CD4-positive, alpha-beta T cell (primary cell): ENCODE results near the gene MAP7D1. TPM values are rescaled to one million over a fixed set of nuclear protein-coding genes. Genes with fewer than 3 reads are reported as not detected.

Source experiments
- ATAC-seq: fragments of 200-7000 bp; cut with Tn5 transposase; one replicate; pipeline ENCODE4 v1.10.0; 2022; ENCODE audit warnings: mild to moderate bottlenecking; ENCODE audit not compliant: poor library complexity
- CTCF ChIA-PET: fragments of 350-600 bp; sonication (Branson Sonifier 250); formaldehyde crosslinking; loops from one replicate; lab custom pipeline; 2021; ENCODE audit warnings: antibody characterized with exemption, inconsistent platforms; lab: Charles Lee
- POLR2A ChIA-PET: fragments of 350-600 bp; sonication (Branson Sonifier 250); formaldehyde crosslinking; loops from one replicate; lab custom pipeline; 2021; ENCODE audit warnings: antibody characterized with exemption, inconsistent platforms; lab: Charles Lee
- DNase-seq, 14 experiments: peaks; one replicate each; pipeline ENCODE4 v3.0.0-alpha.2; 2013 to 2020; ENCODE audit warnings: mixed read lengths in 2 of 14
- H3K27ac ChIP-seq, 2 donors: one replicate each; pipeline versions ENCODE4 v1.5.1 to v1.7.0; 2013; ENCODE audit warnings: low read length in 2 of 2, low read depth in 1 of 2, mild to moderate bottlenecking in 1 of 2
- H3K27me3 ChIP-seq, 2 experiments: 1 replicate in 1 of 2; 2 replicates in 1 of 2; pipeline versions ENCODE4 v1.6.1 to v1.7.0; 2013; ENCODE audit warnings: low read length in 2 of 2, control low read depth in 1 of 2, mild to moderate bottlenecking in 1 of 2, moderate library complexity in 1 of 2; ENCODE audit not compliant: insufficient read depth in 2 of 2, control insufficient read depth in 1 of 2
- H3K36me3 ChIP-seq: one replicate; pipeline ENCODE4 v1.6.1; 2013; ENCODE audit warnings: low read length, control low read depth; ENCODE audit not compliant: insufficient read depth
- H3K4me1 ChIP-seq: one replicate; pipeline ENCODE4 v1.6.1; 2013; ENCODE audit warnings: low read length, control low read depth; ENCODE audit not compliant: insufficient read depth
- H3K4me3 ChIP-seq: one replicate; pipeline ENCODE4 v1.5.1; 2013; ENCODE audit warnings: mild to moderate bottlenecking, low read length, moderate library complexity
- H3K9me3 ChIP-seq, 2 experiments: 1 replicate in 1 of 2; 2 replicates in 1 of 2; pipeline versions ENCODE4 v1.6.1 to v1.7.0; 2013; ENCODE audit warnings: low read length in 2 of 2, mild to moderate bottlenecking in 2 of 2, control low read depth in 1 of 2, moderate library complexity in 1 of 2; ENCODE audit not compliant: control insufficient read depth in 1 of 2, insufficient read depth in 1 of 2
- H3K27ac Mint-ChIP-seq: one replicate; pipeline ENCODE4 v1.8.0; 2020; ENCODE audit warnings: mixed read lengths
- H3K27me3 Mint-ChIP-seq: one replicate; pipeline ENCODE4 v1.8.0; 2021; ENCODE audit warnings: mixed read lengths
- H3K36me3 Mint-ChIP-seq: one replicate; pipeline ENCODE4 v1.8.0; 2021; ENCODE audit warnings: low read depth, mixed read lengths
- H3K4me1 Mint-ChIP-seq: one replicate; pipeline ENCODE4 v1.8.0; 2021; ENCODE audit warnings: low read depth, mixed read lengths
- H3K4me3 Mint-ChIP-seq: one replicate; pipeline ENCODE4 v1.8.0; 2020; ENCODE audit warnings: mild to moderate bottlenecking, mixed read lengths
- H3K9me3 Mint-ChIP-seq: one replicate; pipeline ENCODE4 v1.8.0; 2020; ENCODE audit warnings: mixed read lengths
- CTCF ChIP-seq: fragments of 200-600 bp; IDR thresholded peaks from one replicate; pipeline ENCODE4 v1.8.0; 2022; ENCODE audit warnings: antibody characterized with exemption, mild to moderate bottlenecking
- intact Hi-C, 2 experiments: fragments of 100-400 bp; cut with DNase I in 1 of 2; cut with micrococcal nuclease in 1 of 2; formaldehyde crosslinking; loops; one replicate each; pipeline versions ENCODE4 v1.15.1 to v1.9.0; 2023 to 2025; cut with DNase I, micrococcal nuclease
- total RNA-seq, 174 experiments: library from RNA in 2 of 174; stranded (reverse) in 2 of 174; gene quantifications; one replicate each; pipeline ENCODE4 v1.2.3 and lab custom pipeline; 2021 to 2026

MAP7D1 gene
- total RNA-seq, 2 experiments from 2014 or later = 156 to 163 TPM

DNA sequence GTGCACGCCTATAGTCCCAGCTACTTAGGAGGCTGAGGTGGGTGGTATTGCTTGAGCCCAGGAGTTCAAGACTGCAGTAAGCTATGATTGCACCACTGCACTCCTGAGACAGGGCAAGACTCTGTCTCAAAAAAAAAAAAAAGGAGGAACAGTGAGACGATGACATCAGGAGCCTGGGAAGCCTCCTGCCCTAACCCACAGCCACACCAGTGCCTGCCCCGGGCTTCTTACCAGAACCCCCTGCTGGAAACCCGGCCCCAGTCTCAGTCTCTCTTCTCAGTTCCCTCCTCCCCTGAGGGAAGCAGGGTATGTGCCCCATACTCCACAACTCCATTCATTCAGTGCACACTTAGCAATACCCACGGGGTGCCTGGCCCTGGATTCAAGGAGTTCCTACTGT lies 40.0 kb upstream of the MAP7D1 start:
- no peaks in the 10 kb centered on the region for H3K36me3 Mint-ChIP-seq

DNA sequence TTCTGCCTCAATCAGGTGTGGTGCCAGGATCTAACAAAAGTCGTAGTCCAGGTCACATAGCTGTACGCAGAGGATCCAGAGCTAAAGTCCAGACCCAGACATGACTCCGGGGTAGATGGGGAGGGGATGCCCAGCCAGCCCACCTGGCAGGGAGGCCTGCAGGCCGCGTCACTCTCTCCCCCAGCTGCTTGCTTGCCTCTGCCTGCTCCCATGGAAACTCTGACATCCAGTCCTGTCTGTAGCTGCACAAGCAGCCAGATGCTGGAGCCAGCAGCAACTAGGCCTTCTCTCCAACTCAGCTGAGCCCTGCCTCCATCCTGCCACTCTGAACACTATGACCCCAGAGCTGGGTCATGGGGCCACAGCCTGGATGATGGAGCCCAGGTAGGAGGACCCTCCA lies 39.1 kb upstream of the MAP7D1 start:
- TF ChIP-seq CTCF = no peak
- ChIA-PET CTCF (no interaction called here), POLR2A (no interaction called here)
- Mint-ChIP-seq H3K9me3 (no peaks in the 10 kb centered on the region), H3K4me1 (peaks cover 6% of the 10 kb centered on the region), H3K27me3 (peaks cover 12% of the 10 kb centered on the region), H3K4me3 (no peak overlapping the region), H3K36me3 (no peaks in the 10 kb centered on the region), H3K27ac (no peak overlapping the region)
- ATAC-seq = no peak
- H3K4me1 ChIP-seq = no peaks in the 10 kb centered on the region
- no peak overlapping the region for H3K4me3 ChIP-seq
- no peaks in the 10 kb centered on the region for H3K9me3 ChIP-seq
- intact Hi-C loops = no loop called here
- H3K27me3 ChIP-seq = peaks cover 0 to 2% of the 10 kb centered on the region in 2 experiments
- no peak for DNase-seq
- no peak overlapping the region for H3K27ac ChIP-seq
- no peaks in the 10 kb centered on the region for H3K36me3 ChIP-seq

More for the DNA sequence above, 40.0 kb upstream of the MAP7D1 start:
- Mint-ChIP-seq H3K9me3 (no peaks in the 10 kb centered on the region), H3K4me1 (peaks cover 13% of the 10 kb centered on the region), H3K27ac (no peak overlapping the region), H3K4me3 (no peak overlapping the region), H3K27me3 (peaks cover 8% of the 10 kb centered on the region)
- CTCF ChIA-PET = no interaction called here
- ATAC-seq (no peak), DNase-seq (no peak)
- H3K27me3 ChIP-seq = no peaks in the 10 kb centered on the region
- H3K27ac ChIP-seq = no peak overlapping the region
- intact Hi-C loops = no loop called here
- H3K4me3 ChIP-seq = no peak overlapping the region
- TF ChIP-seq CTCF = no peak
- H3K4me1 ChIP-seq = no peaks in the 10 kb centered on the region
- POLR2A ChIA-PET = no interaction called here
- H3K36me3 ChIP-seq = no peaks in the 10 kb centered on the region
- H3K9me3 ChIP-seq = no peaks in the 10 kb centered on the region

- peaks cover 3% of the 10 kb centered on the region for H3K4me1 ChIP-seq
- DNase-seq = no peak
- no peak overlapping the region for H3K4me3 ChIP-seq
- ChIA-PET POLR2A (interaction anchor here (0.8 kb wide), 1 partner anchor 10 kb away, joined by 3 read pairs; no protein-coding TSS in a partner anchor), CTCF (interaction anchor here (0.7 to 1.5 kb wide), 2 partner anchors 16 to 18 kb away, joined by 3 read pairs; no protein-coding TSS in a partner anchor)
- no peaks in the 10 kb centered on the region for H3K36me3 Mint-ChIP-seq
- H3K36me3 ChIP-seq = no peaks in the 10 kb centered on the region
- H3K27ac ChIP-seq = no peak overlapping the region
- H3K9me3 Mint-ChIP-seq = no peaks in the 10 kb centered on the region
- TF ChIP-seq CTCF = no peak
- no peak for ATAC-seq
- no peak overlapping the region for H3K4me3 Mint-ChIP-seq
- intact Hi-C loops = no loop called here
- H3K27ac Mint-ChIP-seq = no peak overlapping the region
- peaks cover 29% of the 10 kb centered on the region for H3K27me3 Mint-ChIP-seq
- peaks cover 9% of the 10 kb centered on the region for H3K4me1 Mint-ChIP-seq
- H3K9me3 ChIP-seq = no peaks in the 10 kb centered on the region
- H3K27me3 ChIP-seq = peaks cover 2 to 7% of the 10 kb centered on the region in 2 experiments
Observed at GRCh38 chr1:36118447-36119204, 37.3 kb upstream of the MAP7D1 start.
